Gastrocnemius medialis (tissue), 4 donors: Measurements from ENCODE around the gene NBDY.

Experiments used
- CTCF ChIP-seq, 5 experiments: fragments of 450-650 bp in 3 of 5; fragments of 200-600 bp in 2 of 5; sonication (generic) in 2 of 5; IDR thresholded peaks in 4 of 5; conservative IDR thresholded peaks in 1 of 5; 1 replicate in 4 of 5; 2 replicates in 1 of 5; pipeline ENCODE4 v1.5.1; 2016 to 2019; ENCODE audit warnings: antibody characterized with exemption in 5 of 5, mild to moderate bottlenecking in 3 of 5, moderate library complexity in 3 of 5
- POLR2A ChIP-seq, 2 donors: fragments of 450-650 bp; IDR thresholded peaks; one replicate each; pipeline ENCODE4 v1.6.1; 2017; ENCODE audit warnings: antibody characterized with exemption in 2 of 2, mild to moderate bottlenecking in 2 of 2, moderate library complexity in 2 of 2

GRCh38 chrX:56786889-56787733 is 58.1 kb downstream of the NBDY start:
- no peak for TF ChIP-seq CTCF (IDR thresholded peaks at IDR 0.05 in 4 of 5, conservative IDR thresholded peaks at IDR 0.05 in 1 of 5)
- TF ChIP-seq POLR2A (IDR thresholded peaks at IDR 0.05): no peak
